Neural cell (in vitro differentiated cells): ENCODE results near the gene RAPGEFL1. TPM values are rescaled to one million over a fixed set of nuclear protein-coding genes. Genes with fewer than 3 reads are reported as not detected.

Experiments
- H2AFZ ChIP-seq: fragments of 200-600, 300-800 bp; sonication (generic), shearing (Covaris generic); 2 replicates; pipeline ENCODE4 v1.6.0; 2014; ENCODE audit warnings: low read depth, mild to moderate bottlenecking, antibody characterized with exemption, low read length, moderate library complexity
- H3F3A ChIP-seq: fragments of 200-600 bp; shearing (Covaris generic); 2 replicates; pipeline ENCODE4 v1.6.1; 2016; ENCODE audit warnings: mild to moderate bottlenecking, moderate library complexity, mixed read lengths, antibody characterized with exemption, low read length; ENCODE audit not compliant: insufficient read depth, poor library complexity, severe bottlenecking
- H3K27ac ChIP-seq: fragments of 200-600, 300-800 bp; sonication (generic), shearing (Covaris generic); 2 replicates; pipeline ENCODE4 v1.5.1; 2014; ENCODE audit warnings: mild to moderate bottlenecking, low read length, moderate library complexity
- H3K27me3 ChIP-seq: fragments of 300-800, 200-600 bp; sonication (generic), shearing (Covaris generic); 2 replicates; pipeline ENCODE4 v1.6.0; 2014; ENCODE audit warnings: mild to moderate bottlenecking, low read depth, low read length, moderate library complexity; ENCODE audit not compliant: insufficient read depth
- H3K36me3 ChIP-seq: fragments of 300-800, 200-600 bp; sonication (generic), shearing (Covaris generic); 2 replicates; pipeline ENCODE4 v1.5.1; 2014; ENCODE audit warnings: mild to moderate bottlenecking, antibody characterized with exemption, low read length, moderate library complexity; ENCODE audit not compliant: insufficient read depth
- H3K4me2 ChIP-seq: fragments of 300-800, 200-600 bp; sonication (generic), shearing (Covaris generic); 2 replicates; pipeline ENCODE4 v1.6.0; 2014; ENCODE audit warnings: mild to moderate bottlenecking, low read length
- H3K4me3 ChIP-seq: fragments of 300-800, 200-600 bp; sonication (generic), shearing (Covaris generic); 2 replicates; pipeline ENCODE4 v1.5.1; 2014; ENCODE audit warnings: mild to moderate bottlenecking, low read length, moderate library complexity
- H3K79me2 ChIP-seq: fragments of 200-600 bp; shearing (Covaris generic); replicated peaks from 2 replicates; pipeline ENCODE4 v1.6.0; 2014; ENCODE audit warnings: mild to moderate bottlenecking, low read length, moderate library complexity; ENCODE audit not compliant: insufficient read depth
- H3K9ac ChIP-seq: fragments of 300-800, 200-600 bp; sonication (generic), shearing (Covaris generic); 2 replicates; pipeline ENCODE4 v1.6.1; 2016; ENCODE audit warnings: mild to moderate bottlenecking, low read length, mixed read lengths
- H3K9me2 ChIP-seq: fragments of 200-600 bp; shearing (Covaris generic); 2 replicates; pipeline ENCODE4 v1.6.1; 2016; ENCODE audit warnings: mild to moderate bottlenecking, low read length, mixed read lengths; ENCODE audit not compliant: insufficient read depth
- H3K9me3 ChIP-seq: fragments of 200-600, 300-800 bp; sonication (generic), shearing (Covaris generic); 2 replicates; pipeline ENCODE4 v1.6.1; 2016; ENCODE audit warnings: mild to moderate bottlenecking, mixed run types, low read length, moderate library complexity, mixed read lengths
- H4K20me1 ChIP-seq: fragments of 200-600 bp; shearing (Covaris generic); 2 replicates; pipeline ENCODE4 v1.6.1; 2016; ENCODE audit warnings: mild to moderate bottlenecking, mixed run types; ENCODE audit not compliant: insufficient read depth
- EP300 ChIP-seq: fragments of 450-650 bp; conservative IDR thresholded peaks from 2 replicates; pipeline ENCODE4 v1.6.1; 2014; ENCODE audit warnings: antibody characterized with exemption, mild to moderate bottlenecking, moderate library complexity; ENCODE audit not compliant: poor library complexity, severe bottlenecking
- EZH2 ChIP-seq: fragments of 200-600, 300-800 bp; shearing (Covaris generic), sonication (generic); IDR thresholded peaks from 2 replicates; pipeline ENCODE4 v1.6.1; 2014; ENCODE audit warnings: antibody characterized with exemption, low read length, borderline replicate concordance, mild to moderate bottlenecking; ENCODE audit not compliant: insufficient read depth, poor library complexity, severe bottlenecking
- MXI1 ChIP-seq: fragments of 450-650 bp; conservative IDR thresholded peaks from 2 replicates; pipeline ENCODE4 v1.6.1; 2014; ENCODE audit warnings: antibody characterized with exemption, mild to moderate bottlenecking; ENCODE audit not compliant: poor library complexity, severe bottlenecking
- POLR2AphosphoS5 ChIP-seq: IDR thresholded peaks from 2 replicates; pipeline ENCODE4 v1.6.1; 2012
- RAD21 ChIP-seq: fragments of 450-650 bp; conservative IDR thresholded peaks from 2 replicates; pipeline ENCODE4 v1.6.1; 2014; ENCODE audit warnings: antibody characterized with exemption, mild to moderate bottlenecking, moderate library complexity
- SMC3 ChIP-seq: fragments of 450-650 bp; conservative IDR thresholded peaks from 2 replicates; pipeline ENCODE4 v1.6.1; 2014; ENCODE audit warnings: antibody characterized with exemption, mild to moderate bottlenecking, moderate library complexity; ENCODE audit not compliant: poor library complexity
- TAF1 ChIP-seq: IDR thresholded peaks from 2 replicates; pipeline ENCODE4 v1.6.1; 2012; ENCODE audit warnings: low read depth
- polyA minus RNA-seq: library from RNA; depleted of rRNA, polyadenylated mRNA; stranded (reverse); fragments of >200 nt; gene quantifications from 2 replicates; pipeline ENCODE4 v1.2.3, GENCODE V29; 2014
- polyA plus RNA-seq: library from polyadenylated mRNA; depleted of rRNA; stranded (reverse); fragments of >200 nt; gene quantifications from 2 replicates; pipeline ENCODE4 v1.2.3, GENCODE V29; 2014
- TF ChIP-seq, protein P1 (sequence below): fragments of 450-650 bp; IDR thresholded peaks from 2 replicates; pipeline ENCODE4 v1.5.1; 2014; ENCODE audit warnings: antibody characterized with exemption, mild to moderate bottlenecking, moderate library complexity; ENCODE audit not compliant: poor library complexity, severe bottlenecking
- TF ChIP-seq, protein P2 (sequence below): IDR thresholded peaks from 2 replicates; pipeline ENCODE4 v1.6.1; 2012; ENCODE audit warnings: borderline replicate concordance

Gene RAPGEFL1, protein sequence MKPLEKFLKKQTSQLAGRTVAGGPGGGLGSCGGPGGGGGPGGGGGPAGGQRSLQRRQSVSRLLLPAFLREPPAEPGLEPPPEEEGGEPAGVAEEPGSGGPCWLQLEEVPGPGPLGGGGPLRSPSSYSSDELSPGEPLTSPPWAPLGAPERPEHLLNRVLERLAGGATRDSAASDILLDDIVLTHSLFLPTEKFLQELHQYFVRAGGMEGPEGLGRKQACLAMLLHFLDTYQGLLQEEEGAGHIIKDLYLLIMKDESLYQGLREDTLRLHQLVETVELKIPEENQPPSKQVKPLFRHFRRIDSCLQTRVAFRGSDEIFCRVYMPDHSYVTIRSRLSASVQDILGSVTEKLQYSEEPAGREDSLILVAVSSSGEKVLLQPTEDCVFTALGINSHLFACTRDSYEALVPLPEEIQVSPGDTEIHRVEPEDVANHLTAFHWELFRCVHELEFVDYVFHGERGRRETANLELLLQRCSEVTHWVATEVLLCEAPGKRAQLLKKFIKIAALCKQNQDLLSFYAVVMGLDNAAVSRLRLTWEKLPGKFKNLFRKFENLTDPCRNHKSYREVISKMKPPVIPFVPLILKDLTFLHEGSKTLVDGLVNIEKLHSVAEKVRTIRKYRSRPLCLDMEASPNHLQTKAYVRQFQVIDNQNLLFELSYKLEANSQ
- polyA plus RNA-seq, result 15.5 and 15.6 TPM in 2 replicates
- 11.5 and 14.9 TPM in 2 replicates for polyA minus RNA-seq

DNA sequence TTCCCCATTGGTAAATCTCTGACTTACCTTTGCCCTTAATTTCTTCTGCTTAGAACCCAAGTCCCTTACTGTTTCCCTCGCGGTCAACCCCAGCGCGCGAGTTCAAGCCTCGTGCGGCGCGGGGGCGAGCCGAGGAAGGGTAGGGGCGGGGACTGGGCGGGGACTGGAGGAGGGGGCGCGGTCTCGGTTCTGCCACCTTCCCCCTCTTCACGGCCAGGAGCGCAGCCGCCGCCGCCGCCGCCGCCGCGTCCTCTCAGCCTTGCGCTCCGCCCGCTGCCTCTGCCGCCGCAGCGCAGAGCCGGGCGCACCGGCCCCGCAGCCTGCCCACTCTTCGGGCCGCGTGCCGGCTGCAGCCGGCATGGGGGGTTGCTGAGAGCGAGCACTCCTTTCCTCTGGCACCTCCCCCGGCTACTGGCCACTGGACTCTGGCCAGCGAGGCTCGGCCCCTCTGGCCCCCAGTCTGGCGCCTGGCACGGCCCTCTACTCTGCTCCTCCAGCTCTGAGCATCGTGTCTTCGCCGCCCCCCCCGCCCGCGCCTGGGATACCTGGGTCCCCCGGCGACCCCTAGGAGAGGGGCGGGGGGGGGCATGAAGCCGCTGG is at the start of gene RAPGEFL1:
Gene RAPGEFL1, plus strand, starts transcription at position 196 of the 600 bp plus-strand sequence. Its CDS starts 392 bp downstream, at position 588.
- Histone ChIP-seq H3K4me3 (peak within 1 kb of the TSS; percentile 68), H3K9me2 (no peaks in the 10 kb centered on the region), H3K79me2 (no peaks in the 10 kb centered on the region), H3F3A (no peaks in the 10 kb centered on the region), H4K20me1 (no peaks in the 10 kb centered on the region), H3K27me3 (no peaks in the 10 kb centered on the region), H3K9ac (peak within 1 kb of the TSS; percentile 65), H3K36me3 (no peaks in the 10 kb centered on the region), H3K27ac (peak within 1 kb of the TSS; percentile 31), H3K4me2 (peak within 1 kb of the TSS; percentile 68), H3K9me3 (no peaks in the 10 kb centered on the region), H2AFZ (no peak within 1 kb of the TSS)
- TF ChIP-seq TAF1, result peak; percentile 24
- TF ChIP-seq, protein P1, sequence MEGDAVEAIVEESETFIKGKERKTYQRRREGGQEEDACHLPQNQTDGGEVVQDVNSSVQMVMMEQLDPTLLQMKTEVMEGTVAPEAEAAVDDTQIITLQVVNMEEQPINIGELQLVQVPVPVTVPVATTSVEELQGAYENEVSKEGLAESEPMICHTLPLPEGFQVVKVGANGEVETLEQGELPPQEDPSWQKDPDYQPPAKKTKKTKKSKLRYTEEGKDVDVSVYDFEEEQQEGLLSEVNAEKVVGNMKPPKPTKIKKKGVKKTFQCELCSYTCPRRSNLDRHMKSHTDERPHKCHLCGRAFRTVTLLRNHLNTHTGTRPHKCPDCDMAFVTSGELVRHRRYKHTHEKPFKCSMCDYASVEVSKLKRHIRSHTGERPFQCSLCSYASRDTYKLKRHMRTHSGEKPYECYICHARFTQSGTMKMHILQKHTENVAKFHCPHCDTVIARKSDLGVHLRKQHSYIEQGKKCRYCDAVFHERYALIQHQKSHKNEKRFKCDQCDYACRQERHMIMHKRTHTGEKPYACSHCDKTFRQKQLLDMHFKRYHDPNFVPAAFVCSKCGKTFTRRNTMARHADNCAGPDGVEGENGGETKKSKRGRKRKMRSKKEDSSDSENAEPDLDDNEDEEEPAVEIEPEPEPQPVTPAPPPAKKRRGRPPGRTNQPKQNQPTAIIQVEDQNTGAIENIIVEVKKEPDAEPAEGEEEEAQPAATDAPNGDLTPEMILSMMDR, result no peak
- TF ChIP-seq EP300, result no peak
- no peak for TF ChIP-seq EZH2
- TF ChIP-seq, protein P2, sequence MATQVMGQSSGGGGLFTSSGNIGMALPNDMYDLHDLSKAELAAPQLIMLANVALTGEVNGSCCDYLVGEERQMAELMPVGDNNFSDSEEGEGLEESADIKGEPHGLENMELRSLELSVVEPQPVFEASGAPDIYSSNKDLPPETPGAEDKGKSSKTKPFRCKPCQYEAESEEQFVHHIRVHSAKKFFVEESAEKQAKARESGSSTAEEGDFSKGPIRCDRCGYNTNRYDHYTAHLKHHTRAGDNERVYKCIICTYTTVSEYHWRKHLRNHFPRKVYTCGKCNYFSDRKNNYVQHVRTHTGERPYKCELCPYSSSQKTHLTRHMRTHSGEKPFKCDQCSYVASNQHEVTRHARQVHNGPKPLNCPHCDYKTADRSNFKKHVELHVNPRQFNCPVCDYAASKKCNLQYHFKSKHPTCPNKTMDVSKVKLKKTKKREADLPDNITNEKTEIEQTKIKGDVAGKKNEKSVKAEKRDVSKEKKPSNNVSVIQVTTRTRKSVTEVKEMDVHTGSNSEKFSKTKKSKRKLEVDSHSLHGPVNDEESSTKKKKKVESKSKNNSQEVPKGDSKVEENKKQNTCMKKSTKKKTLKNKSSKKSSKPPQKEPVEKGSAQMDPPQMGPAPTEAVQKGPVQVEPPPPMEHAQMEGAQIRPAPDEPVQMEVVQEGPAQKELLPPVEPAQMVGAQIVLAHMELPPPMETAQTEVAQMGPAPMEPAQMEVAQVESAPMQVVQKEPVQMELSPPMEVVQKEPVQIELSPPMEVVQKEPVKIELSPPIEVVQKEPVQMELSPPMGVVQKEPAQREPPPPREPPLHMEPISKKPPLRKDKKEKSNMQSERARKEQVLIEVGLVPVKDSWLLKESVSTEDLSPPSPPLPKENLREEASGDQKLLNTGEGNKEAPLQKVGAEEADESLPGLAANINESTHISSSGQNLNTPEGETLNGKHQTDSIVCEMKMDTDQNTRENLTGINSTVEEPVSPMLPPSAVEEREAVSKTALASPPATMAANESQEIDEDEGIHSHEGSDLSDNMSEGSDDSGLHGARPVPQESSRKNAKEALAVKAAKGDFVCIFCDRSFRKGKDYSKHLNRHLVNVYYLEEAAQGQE, result no peak
- no peak for TF ChIP-seq SMC3
- TF ChIP-seq POLR2AphosphoS5, result peak; percentile 39
- peak; percentile 15 for TF ChIP-seq RAD21
- TF ChIP-seq MXI1, result peak; percentile 45

DNA sequence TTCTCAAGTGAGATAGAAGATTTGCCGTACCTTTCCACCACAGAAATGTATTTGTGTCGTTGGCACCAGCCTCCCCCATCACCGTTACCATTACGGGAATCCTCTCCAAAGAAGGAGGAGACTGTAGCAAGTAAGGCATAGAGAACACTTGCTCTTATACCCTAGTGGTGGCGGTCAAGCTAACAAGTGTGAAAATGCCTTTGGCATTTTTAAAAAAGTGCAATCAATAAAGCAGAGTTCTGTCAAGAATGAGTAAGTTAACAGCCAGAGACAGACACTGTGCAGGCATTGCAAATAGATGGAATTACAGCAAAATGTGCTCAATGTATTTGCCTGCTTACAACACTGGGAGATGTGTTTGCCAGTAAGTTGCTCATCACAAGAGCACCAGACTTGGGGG is 47.8 kb upstream of the RAPGEFL1 start:
- peaks cover 15% of the 10 kb centered on the region for H3K36me3 ChIP-seq
- no peaks in the 10 kb centered on the region for H4K20me1 ChIP-seq
- no peak overlapping the region for H3K27ac ChIP-seq
- H2AFZ ChIP-seq, result no peak overlapping the region
- no peak for TF ChIP-seq EP300
- no peak for TF ChIP-seq TAF1
- TF ChIP-seq, protein P2, result no peak
- no peak for TF ChIP-seq POLR2AphosphoS5
- TF ChIP-seq, protein P1, result no peak
- no peak for TF ChIP-seq EZH2
- TF ChIP-seq MXI1, result no peak
- TF ChIP-seq RAD21, result no peak
- no peak for TF ChIP-seq SMC3
- H3K4me2 ChIP-seq, result no peak overlapping the region
- no peak overlapping the region for H3K4me3 ChIP-seq
- peaks cover 58% of the 10 kb centered on the region for H3K79me2 ChIP-seq
- no peaks in the 10 kb centered on the region for H3K9me3 ChIP-seq
- H3K27me3 ChIP-seq, result no peaks in the 10 kb centered on the region
- H3F3A ChIP-seq, result peaks cover 4% of the 10 kb centered on the region
- H3K9ac ChIP-seq, result no peak overlapping the region
- H3K9me2 ChIP-seq, result no peaks in the 10 kb centered on the region
